ENCODE measurements around the gene GPBP1L1.
"Not testable (repeated sequence)": the region's sequence is repeated elsewhere in the genome, so short reads cannot be mapped to it uniquely, and the experiment has no call there.

The GPBP1L1 gene, protein sequence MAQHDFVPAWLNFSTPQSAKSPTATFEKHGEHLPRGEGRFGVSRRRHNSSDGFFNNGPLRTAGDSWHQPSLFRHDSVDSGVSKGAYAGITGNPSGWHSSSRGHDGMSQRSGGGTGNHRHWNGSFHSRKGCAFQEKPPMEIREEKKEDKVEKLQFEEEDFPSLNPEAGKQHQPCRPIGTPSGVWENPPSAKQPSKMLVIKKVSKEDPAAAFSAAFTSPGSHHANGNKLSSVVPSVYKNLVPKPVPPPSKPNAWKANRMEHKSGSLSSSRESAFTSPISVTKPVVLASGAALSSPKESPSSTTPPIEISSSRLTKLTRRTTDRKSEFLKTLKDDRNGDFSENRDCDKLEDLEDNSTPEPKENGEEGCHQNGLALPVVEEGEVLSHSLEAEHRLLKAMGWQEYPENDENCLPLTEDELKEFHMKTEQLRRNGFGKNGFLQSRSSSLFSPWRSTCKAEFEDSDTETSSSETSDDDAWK

DNA sequence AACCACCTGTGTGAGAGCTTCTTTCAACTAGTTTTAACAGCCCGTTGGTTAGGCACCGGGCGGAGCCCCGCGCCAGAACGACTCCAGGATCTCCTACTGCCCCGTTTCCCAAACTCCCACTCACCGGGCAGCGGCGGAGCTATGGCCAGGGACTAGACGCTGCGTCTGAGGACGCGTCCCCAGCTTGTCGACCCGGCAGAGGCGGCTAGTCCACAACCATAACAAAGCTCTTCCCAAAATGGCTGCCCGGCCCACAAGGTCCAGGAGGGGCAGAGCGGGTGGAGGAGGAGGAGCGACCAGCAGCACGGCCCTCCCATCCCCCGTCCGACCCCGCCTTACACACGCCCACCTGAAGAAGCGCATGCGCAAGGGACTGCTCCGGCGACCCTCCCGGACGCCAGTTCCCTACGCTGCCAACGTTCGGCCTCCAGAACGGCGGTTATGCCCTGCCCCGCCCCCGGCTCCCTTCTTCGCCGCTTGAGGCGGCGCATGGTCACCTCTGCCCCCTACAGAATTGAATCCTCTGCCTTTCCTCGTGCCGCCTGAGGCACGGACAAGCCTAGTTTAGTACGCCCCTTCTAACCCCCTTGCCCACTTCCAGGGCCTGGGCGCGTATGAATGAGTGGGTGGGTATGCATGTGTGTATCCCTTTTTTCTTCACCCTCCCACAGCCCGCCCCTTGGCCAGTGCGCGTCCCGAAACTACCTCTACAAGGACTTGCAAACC is at the start of gene GPBP1L1:
TSS of gene GPBP1L1 (minus strand) at position 246 of the 726 bp plus-strand sequence. CDS start 27,446 bp downstream, outside the sequence.
- DNase-seq: peak; percentile 98

DNA sequence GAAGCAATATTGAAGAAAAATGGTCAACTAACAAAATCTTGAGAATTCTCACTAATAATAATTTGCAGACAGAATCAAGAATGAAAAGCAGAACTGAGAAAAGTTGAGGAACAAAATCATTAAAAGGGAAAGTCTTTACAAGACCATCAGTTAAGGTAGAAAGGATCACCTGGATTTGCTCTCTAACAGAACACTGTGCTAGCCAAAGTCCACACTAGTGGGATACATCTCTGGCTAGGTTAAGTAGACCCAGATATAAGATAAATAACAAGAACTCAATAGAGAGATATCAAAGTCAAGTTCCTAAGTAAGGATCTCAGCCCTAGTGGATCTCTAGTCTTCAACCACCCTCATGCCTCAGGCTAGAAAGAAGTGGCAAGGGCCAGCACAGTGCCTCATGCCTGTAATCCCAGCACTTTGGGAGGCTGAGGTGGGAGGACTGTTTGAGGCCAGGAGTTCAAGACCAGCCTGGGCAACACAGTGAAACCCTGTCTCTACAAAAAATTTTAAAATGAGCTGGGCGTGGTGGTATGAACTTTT is 44.5 kb upstream of the GPBP1L1 start:
- DNase-seq: no peak

DNA sequence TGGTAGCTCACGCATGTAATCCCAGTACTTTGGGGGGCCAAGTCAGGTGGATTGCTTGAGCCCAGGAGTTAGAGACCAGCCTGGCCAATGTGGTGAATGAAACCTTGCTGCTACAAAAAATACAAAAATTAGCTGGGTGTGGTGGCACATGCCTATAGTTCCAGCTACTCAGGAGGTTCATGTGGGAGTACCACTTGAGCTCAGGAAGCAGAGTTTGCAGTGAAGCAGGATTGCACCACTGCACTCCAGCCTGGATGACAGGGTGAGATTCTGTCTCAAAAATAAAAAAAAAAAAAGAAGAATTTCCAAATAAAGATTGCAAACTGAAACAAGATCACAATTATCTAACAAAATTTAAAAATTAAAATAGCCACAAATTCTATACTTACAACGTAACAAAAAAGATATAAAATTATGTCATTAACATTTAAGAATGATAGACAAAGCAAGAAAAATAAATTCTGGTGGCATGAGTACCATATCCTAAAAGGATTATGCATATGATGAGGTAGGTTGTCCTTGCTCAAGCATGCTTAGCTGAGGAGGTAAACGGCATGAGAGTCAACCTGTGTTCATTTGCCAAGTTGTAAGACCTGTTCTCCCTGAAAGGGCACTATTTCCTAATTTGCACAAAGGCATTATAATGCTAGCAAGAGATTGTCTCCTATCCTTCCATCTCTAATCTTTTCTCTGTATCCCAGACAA is 43.9 kb upstream of the GPBP1L1 start:
- no peak for DNase-seq

DNA sequence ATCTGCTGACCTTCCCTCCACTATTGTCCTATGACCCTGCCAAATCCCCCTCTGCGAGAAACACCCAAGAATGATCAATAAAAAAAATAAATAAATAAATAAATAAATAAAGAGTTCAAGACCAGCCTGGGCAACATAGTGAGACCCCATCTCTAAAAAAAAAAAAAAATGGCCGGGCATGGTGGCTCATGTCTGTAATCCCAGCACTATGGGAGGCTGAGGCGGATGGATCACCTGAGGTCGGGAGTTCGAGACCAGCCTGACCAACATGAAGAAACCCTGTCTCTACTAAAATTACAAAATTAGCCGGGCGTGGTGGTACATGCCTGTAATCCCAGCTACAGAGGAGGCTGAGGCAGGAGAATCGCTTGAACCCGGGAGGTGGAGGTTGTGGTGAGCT is 39.7 kb upstream of the GPBP1L1 start:
- not testable (repeated sequence) for DNase-seq

DNA sequence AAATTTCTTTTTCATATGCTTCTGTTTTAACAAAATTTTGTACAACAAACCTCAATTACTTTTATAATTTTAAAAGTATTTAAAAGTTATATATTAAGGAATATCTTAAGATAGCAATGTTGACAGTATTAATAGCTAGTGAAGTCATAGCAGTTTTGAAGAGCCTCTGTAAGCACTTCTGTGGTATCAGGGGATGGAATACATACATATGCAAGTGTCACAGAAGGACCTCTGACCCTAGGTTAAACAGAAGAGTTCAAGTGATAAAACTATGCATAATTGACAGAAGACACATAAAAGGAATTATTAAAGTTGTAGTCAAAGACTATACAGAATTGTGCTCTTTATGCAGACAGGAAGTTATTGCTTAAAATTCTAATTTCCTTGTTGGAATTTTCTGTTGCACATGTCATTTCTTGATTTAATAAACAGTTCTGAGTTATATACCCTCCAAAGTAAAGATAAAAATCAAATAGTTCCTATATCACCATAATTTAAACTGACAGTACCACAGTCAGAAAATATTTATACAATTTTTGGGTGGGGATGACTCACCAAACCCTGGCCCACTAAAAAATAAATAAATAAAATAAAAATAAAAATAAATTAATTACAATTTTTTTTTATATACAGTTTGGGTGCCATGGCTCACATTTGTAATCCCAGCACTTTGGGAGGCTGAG is 37.1 kb upstream of the GPBP1L1 start:
- DNase-seq: no peak

DNA sequence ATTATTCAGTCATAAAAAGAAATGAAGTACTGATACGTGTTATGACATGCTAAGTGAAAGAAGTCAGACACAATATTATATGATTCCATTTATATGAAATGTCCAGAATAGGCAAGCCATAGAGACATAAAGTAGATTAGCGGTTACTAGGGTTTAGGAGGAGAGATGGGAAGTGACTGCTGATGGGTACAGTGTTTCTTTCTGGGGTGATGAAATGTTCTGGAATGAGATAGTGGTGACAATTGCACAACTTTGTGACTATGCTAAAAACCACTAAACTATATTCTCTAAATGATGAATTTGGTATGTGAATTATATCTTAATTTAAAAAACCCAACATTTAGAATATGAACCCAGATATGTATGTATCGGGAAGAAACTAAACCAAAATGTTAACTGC is 36.5 kb upstream of the GPBP1L1 start:
- no peak for DNase-seq

DNA sequence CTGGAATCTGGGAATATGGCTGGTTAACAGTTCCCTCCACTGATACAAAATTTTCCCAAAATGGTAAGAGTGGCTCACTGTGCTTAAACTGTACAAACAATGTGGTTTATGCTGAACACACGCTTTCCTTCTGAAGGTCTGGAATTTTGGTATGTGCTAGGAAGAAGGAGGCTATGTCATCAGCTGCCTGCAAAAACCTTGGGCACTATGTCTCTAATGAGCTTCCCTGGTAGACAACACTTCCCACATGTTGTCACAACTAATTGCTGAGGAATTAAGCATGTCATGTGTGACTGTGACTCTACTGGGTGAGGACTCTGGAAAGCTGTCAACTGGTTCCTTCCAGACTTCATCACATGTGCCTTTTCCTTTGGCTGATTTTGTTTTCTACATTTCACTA is 34.9 kb upstream of the GPBP1L1 start:
- DNase-seq: no peak

DNA sequence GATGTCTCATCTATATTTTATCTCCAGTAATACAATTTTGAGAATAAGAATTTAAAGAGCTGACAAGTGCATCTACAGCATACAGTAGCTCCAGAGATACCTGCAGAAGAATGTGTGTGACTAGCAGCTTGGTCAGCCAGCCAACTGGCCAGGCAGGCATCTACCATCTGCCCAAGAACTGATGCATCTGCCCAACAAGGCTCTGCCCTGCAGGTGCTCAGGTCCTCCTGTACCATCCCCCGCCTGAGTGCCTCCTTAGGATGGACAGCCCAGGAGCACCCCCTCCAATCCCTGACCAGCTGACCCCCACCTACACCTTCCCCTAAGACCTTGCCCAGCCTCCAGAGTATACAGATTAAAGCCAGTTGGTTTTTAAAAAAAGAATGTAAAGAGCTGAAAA is 32.0 kb upstream of the GPBP1L1 start:
- no peak for DNase-seq

DNA sequence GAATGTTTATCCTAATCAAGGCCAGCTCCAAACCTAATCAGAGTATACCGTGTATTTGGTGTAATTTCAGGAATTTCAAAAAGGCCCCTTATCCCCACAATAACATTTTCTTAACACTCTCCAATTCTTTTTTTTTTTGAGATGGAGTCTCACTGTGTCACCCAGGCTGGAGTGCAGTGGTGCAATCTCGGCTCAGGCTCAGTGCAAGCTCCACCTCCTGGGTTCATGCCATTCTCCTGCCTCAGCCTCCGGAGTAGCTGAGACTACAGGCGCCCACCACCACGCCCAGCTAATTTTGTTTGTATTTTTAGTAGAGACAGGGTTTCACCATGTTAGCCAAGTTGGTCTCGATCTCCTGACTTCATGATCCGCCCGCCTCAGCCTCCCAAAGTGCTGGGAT is 31.1 kb upstream of the GPBP1L1 start:
- not testable (repeated sequence) for DNase-seq

DNA sequence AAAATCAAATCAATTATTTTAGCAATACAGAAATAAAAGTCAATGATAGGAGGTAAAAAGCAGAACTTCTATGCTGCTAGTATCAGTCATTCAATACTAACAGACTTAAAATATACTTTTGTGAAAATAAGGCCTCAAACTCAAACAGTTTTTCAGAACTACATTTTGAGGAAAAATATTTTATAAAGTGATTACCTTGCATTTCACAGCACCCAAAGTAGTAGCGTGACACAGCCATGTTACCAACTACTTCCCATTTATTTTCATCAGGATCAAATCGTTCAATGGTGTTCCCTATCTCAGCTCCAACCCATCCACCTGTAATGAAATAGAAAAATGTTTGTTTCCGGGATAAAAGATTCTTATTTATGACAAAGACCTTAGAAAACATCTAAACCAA is 30.4 kb upstream of the GPBP1L1 start:
- no peak for DNase-seq

DNA sequence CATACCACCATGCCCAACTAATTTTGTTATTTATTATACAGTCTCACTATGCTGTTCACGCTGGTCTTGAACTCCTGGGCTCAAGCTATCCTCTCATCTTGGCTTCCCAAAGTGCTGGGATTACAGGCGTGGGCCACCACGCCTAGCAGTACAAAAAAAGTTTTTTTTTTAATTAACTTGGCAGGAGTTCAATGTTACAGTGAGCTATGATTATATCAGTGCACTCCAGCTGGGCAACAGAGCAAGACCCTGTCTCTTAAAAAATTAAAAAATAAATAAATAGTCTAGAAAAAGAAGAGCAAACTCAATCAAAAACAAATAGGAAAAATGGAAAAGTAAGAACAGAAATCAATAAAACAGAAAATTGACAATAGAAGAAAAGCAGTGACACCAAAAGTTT is 27.4 kb upstream of the GPBP1L1 start:
- DNase-seq: no peak

DNA sequence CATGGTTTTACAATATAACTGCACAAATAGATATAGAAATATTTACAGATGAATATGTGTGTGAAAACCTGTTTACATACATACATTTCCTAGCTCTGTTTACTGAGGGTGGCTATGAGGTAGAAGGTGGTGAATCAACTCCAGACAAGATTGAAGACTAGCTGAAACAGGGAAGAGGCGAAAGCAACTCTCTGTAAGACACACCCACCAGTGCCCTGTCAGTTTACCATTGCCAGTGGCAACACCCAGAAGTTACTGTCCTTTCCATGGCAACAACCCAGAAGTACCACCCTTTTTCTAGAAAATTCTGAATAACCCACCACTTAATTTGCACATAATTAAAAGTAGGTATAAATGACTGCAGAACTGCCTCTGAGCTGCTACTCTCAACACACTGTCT is 18.3 kb upstream of the GPBP1L1 start:
- DNase-seq: no peak

DNA sequence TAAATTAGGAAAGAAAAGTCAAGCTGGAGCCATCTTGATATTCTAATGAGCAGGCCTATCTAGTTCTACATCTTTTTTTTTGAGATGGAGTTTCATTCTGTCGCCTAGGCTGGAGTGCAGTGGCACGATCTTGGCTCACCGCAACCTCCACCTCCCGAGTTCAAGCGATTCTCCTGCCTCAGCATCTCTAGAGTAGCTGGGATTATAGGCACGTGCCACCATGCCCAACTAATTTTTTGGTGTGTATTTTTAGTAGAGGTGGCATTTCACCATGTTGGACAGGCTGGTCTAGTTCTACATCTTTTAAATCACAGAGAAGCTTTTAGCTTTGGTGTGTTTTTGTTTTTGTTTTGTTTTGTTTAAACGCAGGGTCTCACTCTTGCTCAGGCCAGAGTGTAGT is 8.5 kb upstream of the GPBP1L1 start:
- no peak for DNase-seq

DNA sequence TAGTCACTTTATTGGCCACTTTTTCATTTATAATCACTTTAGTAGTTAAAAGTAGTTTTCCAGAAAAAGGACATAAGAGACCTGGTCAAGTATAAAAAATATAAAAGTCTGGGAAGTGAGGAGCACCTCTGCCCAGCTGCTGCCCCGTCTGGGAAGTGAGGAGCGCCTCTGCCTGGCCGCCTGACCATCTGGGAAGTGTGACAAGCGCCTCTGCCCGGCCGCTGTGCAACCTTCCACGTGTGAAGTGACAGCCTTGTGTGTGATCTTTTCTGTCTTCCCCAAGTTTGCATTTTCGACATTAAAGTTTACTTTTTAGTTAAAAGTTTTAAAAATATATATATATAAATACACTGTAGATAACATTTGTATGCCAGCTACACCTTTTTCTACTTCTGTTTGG is 7.5 kb upstream of the GPBP1L1 start:
- not testable (repeated sequence) for DNase-seq

DNA sequence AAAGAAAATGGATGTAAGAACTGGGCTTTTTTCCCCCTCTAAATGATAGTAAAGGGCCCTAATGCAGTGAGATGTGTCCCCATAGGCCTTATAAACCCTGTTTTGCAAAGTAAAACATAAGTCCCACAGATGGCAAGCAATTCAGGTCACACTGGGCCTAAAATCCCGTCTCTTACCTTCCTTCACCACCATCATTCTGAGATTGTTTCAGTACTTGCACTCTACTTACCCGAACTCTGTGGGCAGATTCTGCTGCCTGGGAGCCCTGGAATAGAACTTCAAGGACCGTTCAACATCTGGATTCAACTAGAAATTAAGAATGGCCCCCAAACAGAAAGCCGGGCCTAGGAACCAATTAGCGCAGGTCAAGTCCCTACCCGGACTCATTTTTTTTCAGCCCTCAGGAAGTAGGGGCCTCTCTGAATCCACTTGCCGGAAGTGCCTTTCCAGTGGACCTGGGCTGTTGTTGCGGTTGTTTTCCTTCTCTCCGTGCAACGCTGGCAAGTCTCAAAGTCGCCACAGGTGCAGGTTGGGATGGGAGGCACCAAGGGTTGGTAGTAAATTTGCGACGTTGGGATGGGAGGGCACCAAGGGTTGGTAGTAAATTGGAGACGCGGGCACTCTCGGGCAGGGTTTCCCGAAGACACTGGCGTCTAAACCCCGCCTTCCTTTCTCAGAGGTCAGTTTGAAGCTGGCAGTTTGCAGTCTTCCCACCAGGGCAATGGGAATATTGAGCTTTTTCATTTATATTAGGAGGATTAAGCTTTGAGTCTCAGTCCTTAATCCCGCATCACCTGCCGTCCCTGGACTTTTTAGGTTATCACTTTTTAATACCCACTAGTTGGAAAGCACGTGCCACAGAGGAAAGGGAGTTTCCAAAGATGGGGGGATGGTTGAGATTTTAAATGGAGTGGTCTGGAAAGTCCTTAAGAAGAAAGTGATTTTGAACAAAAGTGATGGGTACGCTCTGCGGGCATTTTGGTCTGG is 1.7 kb upstream of the GPBP1L1 start, which contains the start of gene TMEM69:
TSS of gene TMEM69 (plus strand) at position 428 of the 987 bp plus-strand sequence. CDS start 2,888 bp downstream, outside the sequence.
- DNase-seq: peak; percentile 93

DNA sequence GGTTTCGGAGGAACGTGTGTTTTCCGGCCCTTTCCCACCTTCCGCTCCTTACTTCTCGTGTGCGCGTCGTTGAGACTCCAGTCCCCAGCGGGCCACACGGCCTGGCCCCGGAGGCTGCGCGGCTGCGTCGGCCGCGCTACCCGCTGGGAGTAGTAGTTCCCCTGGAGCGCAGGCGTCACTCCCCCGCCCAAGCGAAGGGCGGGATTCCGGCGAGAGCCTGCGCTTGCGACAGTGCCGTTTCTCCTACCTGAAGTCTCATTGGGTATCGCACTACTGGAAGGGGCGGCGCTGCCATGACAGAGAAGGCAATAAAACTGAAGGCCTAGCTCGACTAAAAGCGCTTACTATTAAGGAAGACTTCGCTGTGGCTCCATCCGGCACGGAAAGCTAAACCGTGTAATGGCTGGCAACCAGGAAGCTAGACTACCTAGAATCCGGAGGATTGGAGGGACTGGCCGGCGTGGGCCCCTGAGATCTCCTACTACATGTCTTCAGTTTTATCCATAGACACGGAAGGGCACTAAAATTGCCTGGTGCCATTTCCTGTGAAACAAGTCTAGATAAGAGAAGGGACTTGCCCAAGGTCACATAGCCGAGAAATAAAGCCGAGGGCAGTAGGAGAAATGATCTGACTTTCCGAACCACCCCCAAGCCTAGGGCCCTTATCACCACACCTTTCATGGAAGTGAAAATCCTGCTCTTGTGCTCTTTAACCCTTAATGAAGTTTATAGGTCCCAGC is 851 bp upstream of the GPBP1L1 start:
- peak; percentile 100 for DNase-seq

DNA sequence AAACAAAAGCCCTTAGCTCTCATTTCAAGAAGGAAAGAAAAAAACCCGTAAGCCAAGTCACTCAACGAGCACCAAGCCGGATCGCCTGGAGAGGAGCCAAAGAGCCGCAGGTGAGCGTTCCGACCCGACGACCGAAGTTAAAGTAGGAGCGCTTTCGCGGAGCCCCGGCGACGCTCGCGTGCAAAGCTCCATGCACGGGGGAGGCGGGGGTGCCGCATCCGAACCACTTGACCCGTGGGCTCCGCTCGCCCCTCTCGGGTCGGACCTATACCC is 382 bp downstream of the GPBP1L1 start:
- DNase-seq: peak; percentile 50

DNA sequence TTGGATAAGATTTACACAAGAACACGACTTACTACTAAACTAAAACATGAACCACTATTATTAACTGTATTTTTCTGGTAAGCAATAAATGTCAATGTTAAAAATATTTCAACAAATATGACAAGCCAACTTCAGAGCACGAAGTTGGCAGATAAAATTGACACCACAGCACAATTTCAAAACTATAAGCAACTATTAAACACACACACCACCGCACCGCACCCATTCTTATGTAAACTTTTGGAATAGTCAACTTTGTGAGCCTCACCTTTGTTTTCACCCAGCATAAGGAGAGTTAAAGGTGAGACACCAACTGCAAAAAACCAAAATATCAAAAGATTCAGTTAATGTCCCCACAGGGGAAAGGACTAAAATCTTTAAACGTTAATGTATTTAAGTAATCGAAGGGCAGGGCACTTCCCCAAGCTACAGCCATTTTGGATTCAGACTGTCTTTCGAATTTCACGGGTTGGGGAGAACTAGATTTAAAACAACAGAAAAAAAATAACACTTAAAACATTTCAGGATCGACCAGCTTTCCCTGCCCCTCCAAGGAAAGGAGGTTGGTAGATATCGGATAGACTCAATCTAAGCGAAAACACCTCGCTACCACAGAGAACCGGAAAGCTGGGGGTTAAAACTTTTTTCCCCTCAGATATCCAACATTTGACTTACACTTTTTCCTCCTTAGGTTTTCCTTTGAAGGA is 872 bp downstream of the GPBP1L1 start:
- DNase-seq: no peak

DNA sequence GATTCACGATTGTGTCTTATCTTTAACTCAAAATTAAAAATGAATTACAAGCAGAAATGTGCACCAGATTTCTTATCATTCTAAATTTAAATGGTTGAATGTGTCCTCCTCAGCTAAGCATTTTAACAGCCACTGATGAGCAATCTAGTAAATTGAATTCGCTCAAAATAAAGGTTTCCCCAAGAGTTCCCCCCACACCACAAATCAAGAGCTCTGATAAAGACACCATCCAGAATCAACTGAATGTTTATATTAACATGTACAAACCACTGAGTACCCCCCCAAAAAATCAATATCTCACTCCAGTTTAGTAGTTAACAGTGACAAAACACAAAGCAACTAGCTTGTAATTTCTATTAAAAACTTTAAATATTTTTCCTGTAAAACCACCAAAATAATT is 1.9 kb downstream of the GPBP1L1 start:
- no peak for DNase-seq

DNA sequence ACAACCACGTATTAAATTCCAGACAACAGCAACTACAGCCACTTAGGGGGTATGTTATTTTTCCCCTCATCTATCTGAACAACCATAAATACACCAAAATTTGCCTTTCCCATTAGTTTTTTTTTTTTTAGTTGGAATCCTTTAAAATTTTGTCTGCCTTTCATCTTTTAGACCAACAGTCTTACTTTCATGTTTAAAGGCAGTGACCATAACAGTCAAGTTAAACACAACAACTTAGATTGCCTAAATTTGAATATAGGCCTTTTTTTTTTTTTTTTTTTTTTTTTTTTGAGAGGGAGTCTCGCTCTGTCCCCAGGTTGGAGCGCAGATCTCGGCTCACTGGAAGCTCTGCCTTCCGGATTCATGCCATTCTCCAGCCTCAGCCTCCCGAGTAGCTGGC is 3.4 kb downstream of the GPBP1L1 start:
- no peak for DNase-seq
